PC-9 (cell line): ENCODE results near the gene CFHR5. TPM values are rescaled to one million over a fixed set of nuclear protein-coding genes. Genes with fewer than 3 reads are reported as not detected.
A peak's percentile ranks its signal among the peaks of the same experiment; 100 is the strongest.
"Not testable (repeated sequence)": the region's sequence is repeated elsewhere in the genome, so short reads cannot be mapped to it uniquely, and the experiment has no call there.

Source experiments
- BruUV-seq: library from RNA; stranded (reverse); fragments of 400-500 nt; replicated peaks from 2 replicates; lab custom pipeline; 2021; lab: Mats Ljungman, UMichigan
- CTCF ChIA-PET: fragments of 300-600 bp; sonication (Branson Sonifier 250); formaldehyde crosslinking; loops from one replicate; lab custom pipeline; 2022; ENCODE audit warnings: antibody characterized with exemption; lab: Charles Lee
- POLR2A ChIA-PET: fragments of 300-600 bp; sonication (Branson Sonifier 250); formaldehyde crosslinking; loops from one replicate; lab custom pipeline; 2022; ENCODE audit warnings: antibody characterized with exemption; ENCODE audit not compliant: unreplicated experiment; lab: Charles Lee
- DNase-seq, 2 experiments: peaks; one replicate each; pipeline versions ENCODE4 v3.0.0 to v3.0.0-alpha.2; 2015 to 2022; ENCODE audit warnings: mixed read lengths in 1 of 2
- H2AFZ ChIP-seq: fragments of 200-600 bp; sonication (generic); 2 replicates; pipeline ENCODE4 v1.8.1; 2017; ENCODE audit warnings: antibody characterized with exemption
- H3F3A ChIP-seq: fragments of 200-600 bp; sonication (generic); 2 replicates; pipeline ENCODE4 v1.8.1; 2017; ENCODE audit warnings: antibody characterized with exemption, mild to moderate bottlenecking, low read depth; ENCODE audit not compliant: insufficient read depth
- H3K27ac ChIP-seq: fragments of 200-600 bp; sonication (generic); 2 replicates; pipeline ENCODE4 v1.6.1; 2016; ENCODE audit warnings: mixed run types
- H3K27me3 ChIP-seq: fragments of 200-600 bp; sonication (generic); 2 replicates; pipeline ENCODE4 v1.6.1; 2016; ENCODE audit warnings: low read depth, mixed run types; ENCODE audit not compliant: insufficient read depth
- H3K36me3 ChIP-seq: fragments of 200-600 bp; sonication (generic); 2 replicates; pipeline ENCODE4 v1.6.1; 2016; ENCODE audit warnings: low read depth, mixed run types
- H3K4me1 ChIP-seq: fragments of 200-600 bp; sonication (generic); replicated peaks from 2 replicates; pipeline ENCODE4 v1.6.1; 2016; ENCODE audit warnings: mixed run types; ENCODE audit not compliant: insufficient read depth
- H3K4me2 ChIP-seq: fragments of 200-600 bp; sonication (generic); 2 replicates; pipeline ENCODE4 v1.6.1; 2017; ENCODE audit warnings: mixed run types
- H3K4me3 ChIP-seq: fragments of 200-600 bp; sonication (generic); 2 replicates; pipeline ENCODE4 v1.6.1; 2016; ENCODE audit warnings: mixed run types
- H3K79me2 ChIP-seq: fragments of 200-600 bp; sonication (generic); 2 replicates; pipeline ENCODE4 v1.6.1; 2017; ENCODE audit warnings: low read depth, mixed run types
- H3K9me2 ChIP-seq: fragments of 200-600 bp; sonication (generic); 2 replicates; pipeline ENCODE4 v1.8.1; 2017; ENCODE audit warnings: mild to moderate bottlenecking; ENCODE audit not compliant: insufficient read depth
- H3K9me3 ChIP-seq: fragments of 200-600 bp; sonication (generic); 2 replicates; pipeline ENCODE4 v1.8.1; 2016; ENCODE audit warnings: low read depth; ENCODE audit not compliant: insufficient read depth
- H4K20me1 ChIP-seq: fragments of 200-600 bp; sonication (generic); 2 replicates; pipeline ENCODE4 v1.8.1; 2017; ENCODE audit not compliant: insufficient read depth
- CTCF ChIP-seq: fragments of 200-600 bp; sonication (generic); conservative IDR thresholded peaks from 2 replicates; pipeline ENCODE4 v1.6.1; 2017; ENCODE audit warnings: mixed run types, antibody characterized with exemption, mild to moderate bottlenecking, moderate library complexity
- EZH2 ChIP-seq: fragments of 200-600 bp; sonication (generic); IDR thresholded peaks from 2 replicates; pipeline ENCODE4 v1.8.0; 2017; ENCODE audit warnings: antibody characterized with exemption, low read depth
- intact Hi-C: fragments of 100-400 bp; cut with micrococcal nuclease; formaldehyde crosslinking; loops from one replicate; pipeline ENCODE4 v1.10.0; 2022; ENCODE audit not compliant: unreplicated experiment
- total RNA-seq: library from RNA; stranded (reverse); gene quantifications from 2 replicates; pipeline ENCODE4 v1.2.3, GENCODE V29; 2021

Gene CFHR5
- total RNA-seq, 1 experiment from 2014 or later: not detected

- no peaks in the 10 kb centered on the region for H3K9me3 ChIP-seq
- no peaks in the 10 kb centered on the region for H3K27me3 ChIP-seq
- H3K79me2 ChIP-seq: no peaks in the 10 kb centered on the region
- H3K4me3 ChIP-seq: no peak overlapping the region
- H3K9me2 ChIP-seq: no peaks in the 10 kb centered on the region
- H3F3A ChIP-seq: no peaks in the 10 kb centered on the region
- no peak overlapping the region for H3K27ac ChIP-seq
- H2AFZ ChIP-seq: no peak overlapping the region
- no TSS peak for BruUV-seq
- no peak for DNase-seq
- intact Hi-C loops: no loop called here
- POLR2A ChIA-PET: no interaction called here
- no peaks in the 10 kb centered on the region for H4K20me1 ChIP-seq
- no peak overlapping the region for H3K4me2 ChIP-seq
- H3K36me3 ChIP-seq: no peaks in the 10 kb centered on the region
- CTCF ChIA-PET: no interaction called here
- no peaks in the 10 kb centered on the region for H3K4me1 ChIP-seq
- TF ChIP-seq CTCF (no peak), EZH2 (no peak)
Observed at GRCh38 chr1:196980859-196981258, 3.5 kb downstream of the CFHR5 start.

GRCh38 chr1:196982247-196982646, 4.9 kb downstream of the CFHR5 start:
- H2AFZ ChIP-seq, DNase-seq, CTCF ChIA-PET, H3K9me2 ChIP-seq, H3K4me2 ChIP-seq, H3K4me3 ChIP-seq, intact Hi-C loops, BruUV-seq, H3K27ac ChIP-seq, H3F3A ChIP-seq, H3K9me3 ChIP-seq, H3K79me2 ChIP-seq, H3K27me3 ChIP-seq, H4K20me1 ChIP-seq, H3K36me3 ChIP-seq, H3K4me1 ChIP-seq: not testable (repeated sequence)
- POLR2A ChIA-PET: interaction anchor here (0.7 kb wide), 1 partner anchor 30 kb away, joined by 3 read pairs; no protein-coding TSS in a partner anchor

- DNase-seq: peak in 1 of 2 experiments; percentile 68
- peak overlapping the region; percentile 47; the same call in 1 of the 2 replicates for H2AFZ ChIP-seq
- BruUV-seq, H3K27me3 ChIP-seq, H3K9me3 ChIP-seq, H3K79me2 ChIP-seq, intact Hi-C loops, H3K36me3 ChIP-seq, H4K20me1 ChIP-seq, CTCF ChIA-PET, H3K4me3 ChIP-seq, H3K4me1 ChIP-seq, H3K27ac ChIP-seq, H3K9me2 ChIP-seq, H3F3A ChIP-seq, POLR2A ChIA-PET: not testable (repeated sequence)
- peak overlapping the region; percentile 42 for H3K4me2 ChIP-seq
Observed at GRCh38 chr1:196991919-196992651, 14.7 kb downstream of the CFHR5 start.

DNA sequence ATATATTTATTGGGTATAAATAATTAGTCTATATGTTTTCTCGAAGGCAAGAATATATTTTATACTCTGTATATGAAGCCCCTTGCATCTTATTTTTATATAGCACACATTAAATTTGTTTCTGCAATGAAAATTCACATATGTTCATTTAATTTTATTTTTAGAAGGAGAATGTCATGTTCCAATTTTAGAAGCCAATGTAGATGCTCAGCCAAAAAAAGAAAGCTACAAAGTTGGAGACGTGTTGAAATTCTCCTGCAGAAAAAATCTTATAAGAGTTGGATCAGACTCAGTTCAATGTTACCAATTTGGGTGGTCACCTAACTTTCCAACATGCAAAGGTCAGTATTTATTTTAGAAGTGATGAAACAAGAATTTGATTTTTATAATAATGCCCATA, 16.6 kb downstream of the CFHR5 start:
- no TSS peak for BruUV-seq
- H3K9me3 ChIP-seq: no peaks in the 10 kb centered on the region
- intact Hi-C loops: no loop called here
- H3K27ac ChIP-seq: no peak overlapping the region
- no peaks in the 10 kb centered on the region for H3K4me1 ChIP-seq
- no peaks in the 10 kb centered on the region for H3K36me3 ChIP-seq
- no peaks in the 10 kb centered on the region for H3K79me2 ChIP-seq
- no peaks in the 10 kb centered on the region for H3K27me3 ChIP-seq
- no peak for DNase-seq
- ChIA-PET POLR2A (no interaction called here), CTCF (no interaction called here)
- H2AFZ ChIP-seq: no peak overlapping the region
- H3K4me3 ChIP-seq: no peak overlapping the region
- no peak overlapping the region for H3K4me2 ChIP-seq
- TF ChIP-seq EZH2 (no peak), CTCF (no peak)
- H4K20me1 ChIP-seq: no peaks in the 10 kb centered on the region
- no peaks in the 10 kb centered on the region for H3F3A ChIP-seq
- H3K9me2 ChIP-seq: 0 out of 2 replicates have a peak, but pooled peaks cover 3% of the 10 kb centered on the region
